ENCODE results near the gene FAHD2B. TPM values are rescaled to one million over a fixed set of nuclear protein-coding genes. Genes with fewer than 3 reads are reported as not detected.
"Not testable (repeated sequence)": the region's sequence is repeated elsewhere in the genome, so short reads cannot be mapped to it uniquely, and the experiment has no call there.

The FAHD2B gene
- total RNA-seq, 3 donors from 2014 or later (not counting 1 experiment from before 2014, with no cell fraction given), result 9.3 to 14.9 (median 10.1) TPM

- H3K4me3 ChIP-seq (ENCODE audit: low read length); H3K36me3 ChIP-seq (ENCODE audit: control insufficient read depth, insufficient read depth, low read length); H3K4me3 Mint-ChIP-seq; H3K27ac ChIP-seq (ENCODE audit: low read length); H3K9me3 Mint-ChIP-seq; DNase-seq; H3K4me1 ChIP-seq (ENCODE audit: control insufficient read depth, insufficient read depth, low read length); H3K27ac Mint-ChIP-seq; H3K4me1 Mint-ChIP-seq; H3K9me3 ChIP-seq (ENCODE audit: control insufficient read depth, insufficient read depth, low read length); intact Hi-C loops (cut with micrococcal nuclease); H3K36me3 Mint-ChIP-seq; H3K27me3 ChIP-seq (ENCODE audit: control insufficient read depth, insufficient read depth, low read length): not testable (repeated sequence)
- no CpG with 5 or more reads among the region's 2 CpGs for WGBS (ENCODE audit: insufficient coverage)
- ATAC-seq, result peak in 1 of 3 donors; percentile 22
- H3K27me3 Mint-ChIP-seq (ENCODE audit: low read depth in 2 of 2), result peaks cover 0 to 11% of the 10 kb centered on the region in 2 donors
Observed at GRCh38 chr2:97050032-97050431, 44.6 kb downstream of the FAHD2B start.

- H3K27ac Mint-ChIP-seq; H3K36me3 Mint-ChIP-seq; H3K4me1 ChIP-seq (ENCODE audit: control insufficient read depth, insufficient read depth, low read length); intact Hi-C loops (cut with micrococcal nuclease); H3K9me3 ChIP-seq (ENCODE audit: control insufficient read depth, insufficient read depth, low read length); H3K36me3 ChIP-seq (ENCODE audit: control insufficient read depth, insufficient read depth, low read length); H3K9me3 Mint-ChIP-seq; DNase-seq; H3K27ac ChIP-seq (ENCODE audit: low read length); H3K4me1 Mint-ChIP-seq; H3K4me3 ChIP-seq (ENCODE audit: low read length); H3K4me3 Mint-ChIP-seq; H3K27me3 ChIP-seq (ENCODE audit: control insufficient read depth, insufficient read depth, low read length): not testable (repeated sequence)
- H3K27me3 Mint-ChIP-seq (ENCODE audit: low read depth in 2 of 2), result peaks cover 0 to 13% of the 10 kb centered on the region in 2 donors
- ATAC-seq, result peak in 1 of 3 donors; percentile 28
- 43% methylated on average over 7 of the region's 7 CpGs for WGBS (ENCODE audit: insufficient coverage)
Observed at GRCh38 chr2:97048448-97048847, 46.2 kb downstream of the FAHD2B start.

GRCh38 chr2:97046676-97047075, 48.0 kb downstream of the FAHD2B start:
- H3K27ac Mint-ChIP-seq; H3K36me3 ChIP-seq (ENCODE audit: control insufficient read depth, insufficient read depth, low read length); H3K4me1 Mint-ChIP-seq; ATAC-seq; H3K4me1 ChIP-seq (ENCODE audit: control insufficient read depth, insufficient read depth, low read length); H3K4me3 Mint-ChIP-seq; H3K4me3 ChIP-seq (ENCODE audit: low read length); H3K36me3 Mint-ChIP-seq; H3K9me3 ChIP-seq (ENCODE audit: control insufficient read depth, insufficient read depth, low read length); H3K27ac ChIP-seq (ENCODE audit: low read length); intact Hi-C loops (cut with micrococcal nuclease); H3K9me3 Mint-ChIP-seq; H3K27me3 ChIP-seq (ENCODE audit: control insufficient read depth, insufficient read depth, low read length); DNase-seq: not testable (repeated sequence)
- H3K27me3 Mint-ChIP-seq (ENCODE audit: low read depth in 2 of 2), result peaks cover 8 to 13% of the 10 kb centered on the region in 2 donors
- 89% methylated on average over 3 of the region's 3 CpGs for WGBS (ENCODE audit: insufficient coverage)

GRCh38 chr2:97045895-97046499, 48.7 kb downstream of the FAHD2B start:
- H3K36me3 Mint-ChIP-seq; H3K9me3 Mint-ChIP-seq; DNase-seq; H3K27me3 ChIP-seq (ENCODE audit: control insufficient read depth, insufficient read depth, low read length); H3K27ac Mint-ChIP-seq; H3K4me3 ChIP-seq (ENCODE audit: low read length); H3K4me3 Mint-ChIP-seq; intact Hi-C loops (cut with micrococcal nuclease); ATAC-seq; H3K27ac ChIP-seq (ENCODE audit: low read length); H3K4me1 Mint-ChIP-seq; H3K36me3 ChIP-seq (ENCODE audit: control insufficient read depth, insufficient read depth, low read length); H3K4me1 ChIP-seq (ENCODE audit: control insufficient read depth, insufficient read depth, low read length); H3K9me3 ChIP-seq (ENCODE audit: control insufficient read depth, insufficient read depth, low read length): not testable (repeated sequence)
- WGBS (ENCODE audit: insufficient coverage), result 63% methylated on average over 3 of the region's 3 CpGs
- H3K27me3 Mint-ChIP-seq (ENCODE audit: low read depth in 2 of 2), result peaks cover 8 to 13% of the 10 kb centered on the region in 2 donors

Other genes starting within 250 kb of the FAHD2B start
- gene ANKRD39, start 236.9 kb downstream of the FAHD2B start, total RNA-seq, result 10 to 100 TPM; 15.5 to 22.3 (median 21.6) TPM
- 10 to 100 TPM; 51.8 to 78.1 (median 65.8) TPM for gene SEMA4C, start 224.8 kb downstream of the FAHD2B start, total RNA-seq
- gene FAM178B, start 108.3 kb downstream of the FAHD2B start, total RNA-seq, result 1 to 10 TPM; 1.1 to 2.3 (median 1.2) TPM
- gene ANKRD36, start 18.3 kb upstream of the FAHD2B start, total RNA-seq, result 10 to 100 TPM; 64.3 to 69.1 (median 68.4) TPM